Islet precursor cell (in vitro differentiated cells): ENCODE measurements around the gene DBI.
"Not testable (repeated sequence)": the region's sequence is repeated elsewhere in the genome, so short reads cannot be mapped to it uniquely, and the experiment has no call there.

Source experiments
- DNase-seq: peaks from one replicate; pipeline ENCODE4 v3.0.0-alpha.2; 2018

DBI gene

GRCh38 chr2:119366161-119366648 lies 572 bp upstream of the DBI start:
- no peak for DNase-seq

GRCh38 chr2:119367472-119368099 lies 809 bp downstream of the DBI start:
- peak; percentile 82 for DNase-seq

GRCh38 chr2:119369845-119370244 lies 3.1 kb downstream of the DBI start:
- DNase-seq = no peak

- DNase-seq = no peak
Measured at GRCh38 chr2:119371111-119371510, 4.3 kb downstream of the DBI start.

- no peak for DNase-seq
Measured at GRCh38 chr2:119372778-119373568, 6.2 kb downstream of the DBI start.

GRCh38 chr2:119373907-119374745 lies 7.3 kb downstream of the DBI start:
- not testable (repeated sequence) for DNase-seq

- not testable (repeated sequence) for DNase-seq
Measured at GRCh38 chr2:119376406-119376805, 9.6 kb downstream of the DBI start.

- no peak for DNase-seq
Measured at GRCh38 chr2:119376810-119377209, 10.0 kb downstream of the DBI start.

- no peak for DNase-seq
Measured at GRCh38 chr2:119377294-119377992, 10.7 kb downstream of the DBI start.

GRCh38 chr2:119377993-119378345 lies 11.2 kb downstream of the DBI start:
- peak; percentile 62 for DNase-seq

- no peak for DNase-seq
Measured at GRCh38 chr2:119378566-119378965, 11.8 kb downstream of the DBI start.

- peak; percentile 35 for DNase-seq
Measured at GRCh38 chr2:119383410-119384140, 16.8 kb downstream of the DBI start.

GRCh38 chr2:119384971-119385370 lies 18.2 kb downstream of the DBI start:
- peak; percentile 12 for DNase-seq

- DNase-seq = no peak
Measured at GRCh38 chr2:119385466-119385865, 18.7 kb downstream of the DBI start.

GRCh38 chr2:119387381-119388129 lies 20.8 kb downstream of the DBI start:
- DNase-seq = peak; percentile 81

GRCh38 chr2:119389615-119390306 lies 23.0 kb downstream of the DBI start:
- peak; percentile 62 for DNase-seq

- DNase-seq = no peak
Measured at GRCh38 chr2:119393971-119394748, 27.4 kb downstream of the DBI start.

GRCh38 chr2:119397196-119397595 lies 30.4 kb downstream of the DBI start:
- DNase-seq = peak; percentile 28

- DNase-seq = no peak
Measured at GRCh38 chr2:119402106-119402505, 35.3 kb downstream of the DBI start.
